Esophagus muscularis mucosa (tissue), 4 donors: ENCODE results near the gene FOLR2. TPM values are rescaled to one million over a fixed set of nuclear protein-coding genes. Genes with fewer than 3 reads are reported as not detected.
A peak's percentile ranks its signal among the peaks of the same experiment; 100 is the strongest.

Experiments used
- DNase-seq: peaks from one replicate; pipeline ENCODE4 v3.0.0-alpha.2; 2017; ENCODE audit errors: extremely low spot score
- H3K27ac ChIP-seq, 4 donors: fragments of 200-600 bp; sonication (generic); replicated peaks in 1 of 4; 1 replicate in 3 of 4; 2 replicates in 1 of 4; pipeline ENCODE4 v1.5.1; 2016 to 2019; ENCODE audit warnings: mild to moderate bottlenecking in 1 of 4
- H3K27me3 ChIP-seq, 4 donors: fragments of 200-600 bp; sonication (generic); one replicate each; pipeline versions ENCODE4 v1.5.1 to v1.6.0; 2016 to 2019
- H3K36me3 ChIP-seq, 4 donors: fragments of 200-600 bp; sonication (generic); one replicate each; pipeline ENCODE4 v1.5.1; 2016 to 2019
- H3K4me1 ChIP-seq, 4 donors: fragments of 200-600 bp; sonication (generic); one replicate each; pipeline ENCODE4 v1.5.1; 2016 to 2019
- H3K4me3 ChIP-seq, 4 donors: fragments of 200-600 bp; sonication (generic); 1 replicate in 2 of 4; 2 replicates in 2 of 4; pipeline ENCODE4 v1.5.1; 2016 to 2019; ENCODE audit warnings: mild to moderate bottlenecking in 4 of 4, moderate library complexity in 1 of 4
- H3K9me3 ChIP-seq, 4 donors: fragments of 200-600 bp; sonication (generic); 1 replicate in 3 of 4; 2 replicates in 1 of 4; pipeline ENCODE4 v1.5.1; 2016 to 2019
- EP300 ChIP-seq: sonication (generic); formaldehyde crosslinking; IDR thresholded peaks from one replicate; pipeline ENCODE4 v1.6.1; 2017; ENCODE audit warnings: antibody characterized with exemption
- POLR2A ChIP-seq: fragments of 450-650 bp; IDR thresholded peaks from one replicate; pipeline ENCODE4 v1.6.1; 2017; ENCODE audit warnings: antibody characterized with exemption, moderate library complexity, mild to moderate bottlenecking, low read depth
- POLR2AphosphoS5 ChIP-seq, 2 donors: sonication (generic); formaldehyde crosslinking; IDR thresholded peaks; one replicate each; pipeline ENCODE4 v1.6.1; 2017; ENCODE audit warnings: antibody characterized with exemption in 2 of 2
- WGBS: methylation state at CpG from one replicate; pipeline ENCODE4 v1.1.5; 2018; 5-methylcytosine and 5-hydroxymethylcytosine counted together
- intact Hi-C: fragments of 100-400 bp; cut with DNase I; formaldehyde crosslinking; loops from one replicate; pipeline ENCODE4 v1.15.1; 2023
- total RNA-seq, 4 donors: library from RNA; depleted of rRNA; stranded (reverse); fragments of >200 nt; gene quantifications; one replicate each; pipeline versions ENCODE4 v1.1.0 to v1.2.1, GENCODE V29; 2016
- TF ChIP-seq, protein P1 (sequence below), 3 experiments: fragments of 200-600 bp in 2 of 3; fragments of 450-650 bp in 1 of 3; sonication (generic) in 2 of 3; IDR thresholded peaks; one replicate each; pipeline ENCODE4 v1.5.1; 2017 to 2019; ENCODE audit warnings: antibody characterized with exemption in 3 of 3, mild to moderate bottlenecking in 2 of 3, moderate library complexity in 1 of 3

The FOLR2 gene
- total RNA-seq, 4 donors from 2014 or later = 26.6 to 78.7 (median 33.1) TPM

DNA sequence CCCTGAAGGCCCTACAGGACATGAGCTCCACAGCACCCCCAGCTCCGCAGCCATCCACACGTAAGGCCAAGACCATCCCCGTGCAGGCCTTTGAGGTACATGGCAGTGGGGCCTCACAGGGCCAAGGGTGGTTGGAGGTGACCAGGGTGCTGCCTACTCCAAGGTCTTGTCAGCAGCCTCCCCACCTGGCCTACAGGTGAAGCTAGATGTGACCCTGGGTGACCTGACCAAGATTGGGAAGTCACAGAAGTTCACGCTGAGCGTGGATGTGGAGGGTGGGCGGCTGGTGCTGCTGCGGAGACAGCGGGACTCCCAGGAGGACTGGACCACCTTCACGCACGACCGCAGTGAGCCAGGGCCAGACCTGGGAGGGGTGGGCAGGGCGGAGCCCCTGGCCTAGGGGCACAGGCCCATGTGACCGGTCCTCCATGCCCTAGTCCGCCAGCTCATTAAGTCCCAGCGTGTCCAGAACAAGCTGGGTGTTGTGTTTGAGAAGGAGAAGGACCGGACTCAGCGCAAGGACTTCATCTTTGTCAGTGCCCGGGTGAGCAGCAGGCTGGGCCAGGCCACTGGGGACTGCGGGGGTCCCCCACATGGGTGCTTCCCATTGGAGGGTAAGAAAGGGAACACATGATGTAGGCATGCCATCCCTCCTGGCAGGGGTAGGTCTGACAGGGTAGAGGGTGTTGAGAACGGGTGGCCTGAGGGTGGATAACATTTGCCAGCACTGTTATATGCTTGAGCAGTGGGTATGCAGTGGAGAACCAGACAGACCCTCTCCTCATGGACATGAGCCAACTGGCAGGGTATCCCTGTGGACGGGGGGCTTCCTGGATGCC lies 13.6 kb downstream of the FOLR2 start:
- WGBS = 92% methylated on average over 20 of the region's 21 CpGs
- no peaks in the 10 kb centered on the region for H3K9me3 ChIP-seq
- H3K36me3 ChIP-seq = peaks cover 54 to 89% (median 79%) of the 10 kb centered on the region in 4 donors
- intact Hi-C loops = loop anchor here (10.0 kb wide), 1 partner anchor 205 kb away; no protein-coding TSS in a partner anchor
- H3K27me3 ChIP-seq = no peaks in the 10 kb centered on the region
- peaks cover 22 to 70% (median 41%) of the 10 kb centered on the region in 4 donors for H3K4me1 ChIP-seq
- DNase-seq = no peak
- no peak overlapping the region for H3K27ac ChIP-seq
- H3K4me3 ChIP-seq = no peak overlapping the region
- TF ChIP-seq EP300 = no peak

DNA sequence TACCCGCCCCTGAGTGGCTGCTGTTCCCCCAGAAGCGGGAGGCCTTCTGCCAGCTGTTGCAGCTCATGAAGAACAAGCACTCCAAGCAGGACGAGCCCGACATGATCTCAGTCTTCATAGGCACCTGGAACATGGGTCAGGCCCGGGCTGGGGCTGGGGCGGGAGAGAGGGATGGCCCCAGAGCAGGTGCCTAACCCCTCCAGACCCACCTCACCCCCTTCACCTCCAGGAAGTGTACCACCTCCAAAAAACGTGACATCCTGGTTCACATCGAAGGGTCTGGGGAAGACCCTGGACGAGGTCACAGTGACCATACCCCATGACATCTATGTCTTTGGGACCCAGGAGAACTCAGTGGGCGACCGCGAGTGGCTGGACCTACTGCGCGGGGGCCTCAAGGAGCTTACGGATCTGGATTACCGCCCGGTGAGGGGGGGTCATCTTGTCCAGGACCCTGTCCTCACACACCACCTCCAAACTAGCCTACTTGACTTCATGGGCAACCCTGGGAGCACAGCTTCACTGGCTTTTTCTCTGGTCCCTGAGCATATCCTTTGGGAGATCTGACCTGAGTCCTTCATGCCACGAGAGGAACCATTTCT lies 14.3 kb downstream of the FOLR2 start:
- Histone ChIP-seq H3K4me1 (peaks cover 17 to 70% (median 41%) of the 10 kb centered on the region in 4 donors), H3K36me3 (peaks cover 54 to 96% (median 87%) of the 10 kb centered on the region in 4 donors), H3K4me3 (no peak overlapping the region), H3K9me3 (no peaks in the 10 kb centered on the region), H3K27ac (no peak overlapping the region), H3K27me3 (no peaks in the 10 kb centered on the region)
- 86% methylated on average over 12 of the region's 18 CpGs for whole genome bisulfite sequencing
- TF ChIP-seq EP300 (no peak), POLR2AphosphoS5 (IDR thresholded peaks at IDR 0.05) (no peak), POLR2A (no peak)
- TF ChIP-seq, protein P1, sequence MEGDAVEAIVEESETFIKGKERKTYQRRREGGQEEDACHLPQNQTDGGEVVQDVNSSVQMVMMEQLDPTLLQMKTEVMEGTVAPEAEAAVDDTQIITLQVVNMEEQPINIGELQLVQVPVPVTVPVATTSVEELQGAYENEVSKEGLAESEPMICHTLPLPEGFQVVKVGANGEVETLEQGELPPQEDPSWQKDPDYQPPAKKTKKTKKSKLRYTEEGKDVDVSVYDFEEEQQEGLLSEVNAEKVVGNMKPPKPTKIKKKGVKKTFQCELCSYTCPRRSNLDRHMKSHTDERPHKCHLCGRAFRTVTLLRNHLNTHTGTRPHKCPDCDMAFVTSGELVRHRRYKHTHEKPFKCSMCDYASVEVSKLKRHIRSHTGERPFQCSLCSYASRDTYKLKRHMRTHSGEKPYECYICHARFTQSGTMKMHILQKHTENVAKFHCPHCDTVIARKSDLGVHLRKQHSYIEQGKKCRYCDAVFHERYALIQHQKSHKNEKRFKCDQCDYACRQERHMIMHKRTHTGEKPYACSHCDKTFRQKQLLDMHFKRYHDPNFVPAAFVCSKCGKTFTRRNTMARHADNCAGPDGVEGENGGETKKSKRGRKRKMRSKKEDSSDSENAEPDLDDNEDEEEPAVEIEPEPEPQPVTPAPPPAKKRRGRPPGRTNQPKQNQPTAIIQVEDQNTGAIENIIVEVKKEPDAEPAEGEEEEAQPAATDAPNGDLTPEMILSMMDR (IDR thresholded peaks at IDR 0.05) = no peak
- intact Hi-C loops = no loop called here
- no peak for DNase-seq

DNA sequence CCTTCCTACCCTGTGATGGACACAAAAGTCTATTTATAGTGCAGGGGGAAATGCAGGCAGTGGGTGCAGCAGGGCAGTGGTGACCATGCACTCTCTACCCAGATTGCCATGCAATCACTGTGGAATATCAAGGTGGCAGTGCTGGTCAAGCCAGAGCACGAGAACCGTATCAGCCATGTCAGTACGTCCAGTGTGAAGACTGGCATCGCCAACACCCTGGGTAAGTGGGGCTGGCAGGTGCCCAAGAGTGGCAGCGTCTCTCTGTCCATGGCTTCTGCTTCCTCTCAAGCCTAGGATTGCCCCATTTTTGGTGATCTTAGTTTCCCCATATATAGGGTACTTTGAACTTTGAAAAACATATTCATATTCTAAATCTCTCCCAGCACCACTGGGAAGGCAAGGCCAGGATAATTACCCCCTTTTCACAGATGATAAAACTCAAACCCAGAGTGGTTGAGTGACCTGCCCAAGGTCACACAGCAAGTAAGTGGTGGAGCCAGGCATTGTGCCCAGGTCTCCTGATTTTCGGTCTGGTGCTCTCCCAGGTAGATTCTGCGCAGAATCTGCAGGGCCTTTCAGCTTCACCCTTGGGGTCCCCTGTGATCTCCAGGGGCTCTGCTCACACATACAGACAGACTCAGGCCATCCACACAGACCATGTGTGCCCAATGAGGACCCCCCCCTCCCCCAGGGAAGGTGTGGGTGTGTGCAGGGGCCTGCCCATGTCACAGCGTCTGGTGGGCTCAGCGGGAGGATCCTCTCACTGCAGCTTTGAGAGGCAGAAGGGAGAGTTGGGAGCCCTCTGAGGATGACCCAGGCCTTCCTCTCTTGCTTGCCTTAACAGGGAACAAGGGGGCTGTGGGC lies 15.0 kb downstream of the FOLR2 start:
- peak overlapping the region in 1 of 4 donors; percentile 12 for H3K27ac ChIP-seq
- no peaks in the 10 kb centered on the region for H3K9me3 ChIP-seq
- no peaks in the 10 kb centered on the region for H3K27me3 ChIP-seq
- peaks cover 54 to 100% (median 93%) of the 10 kb centered on the region in 4 donors for H3K36me3 ChIP-seq
- H3K4me3 ChIP-seq = no peak overlapping the region
- peaks cover 14 to 70% (median 41%) of the 10 kb centered on the region in 4 donors for H3K4me1 ChIP-seq
- 83% methylated on average over 6 of the region's 9 CpGs for WGBS
- no peak for DNase-seq
- TF ChIP-seq POLR2A (no peak), EP300 (no peak), POLR2AphosphoS5 (IDR thresholded peaks at IDR 0.05) (no peak)
- TF ChIP-seq, protein P1 (IDR thresholded peaks at IDR 0.05) = no peak
- intact Hi-C loops = no loop called here

DNA sequence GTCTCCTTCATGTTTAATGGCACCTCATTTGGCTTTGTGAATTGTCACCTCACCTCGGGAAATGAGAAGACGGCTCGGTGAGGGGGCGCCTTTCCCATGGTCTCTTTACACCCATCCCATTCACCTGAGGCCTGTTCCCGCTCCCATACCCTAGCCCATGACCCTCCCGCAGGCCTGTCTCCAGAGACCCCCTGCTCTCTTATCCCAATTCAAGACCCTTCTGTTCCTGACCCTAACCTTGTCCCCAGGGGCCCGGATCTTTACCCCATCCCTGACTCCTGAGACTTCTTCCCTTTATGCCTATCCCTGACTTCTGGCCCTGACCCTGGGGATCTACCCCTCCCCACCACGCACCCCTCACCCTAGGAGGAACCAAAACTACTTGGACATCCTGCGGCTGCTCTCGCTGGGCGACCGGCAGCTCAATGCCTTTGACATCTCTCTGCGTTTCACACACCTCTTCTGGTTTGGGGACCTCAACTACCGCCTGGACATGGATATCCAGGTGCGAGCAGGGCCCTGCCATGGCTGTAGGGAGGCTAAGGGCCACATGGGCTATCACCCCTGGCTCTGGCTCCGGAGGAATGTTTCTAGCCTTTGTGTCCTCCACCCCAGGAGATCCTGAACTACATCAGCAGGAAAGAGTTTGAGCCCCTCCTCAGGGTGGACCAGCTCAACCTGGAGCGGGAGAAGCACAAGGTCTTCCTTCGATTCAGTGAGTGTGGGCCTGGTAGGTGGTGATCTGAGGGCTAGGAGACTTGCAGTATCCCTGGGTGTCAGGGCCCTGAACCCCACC lies 15.9 kb downstream of the FOLR2 start:
- Histone ChIP-seq H3K36me3 (peaks cover 60 to 100% (median 96%) of the 10 kb centered on the region in 4 donors), H3K9me3 (no peaks in the 10 kb centered on the region), H3K4me1 (peaks cover 15 to 70% (median 41%) of the 10 kb centered on the region in 4 donors), H3K27me3 (no peaks in the 10 kb centered on the region), H3K27ac (peak overlapping the region in 3 of 4 donors; percentile 12 to 33 (median 14)), H3K4me3 (no peak overlapping the region)
- TF ChIP-seq, protein P1 (IDR thresholded peaks at IDR 0.05) = no peak
- TF ChIP-seq POLR2AphosphoS5 (IDR thresholded peaks at IDR 0.05) (no peak), EP300 (no peak), POLR2A (no peak)
- WGBS = 96% methylated on average over 17 of the region's 18 CpGs
- no peak for DNase-seq
- intact Hi-C loops = no loop called here
